HCT116 (cell line): ENCODE results near the gene VCAN. TPM values are rescaled to one million over a fixed set of nuclear protein-coding genes. Genes with fewer than 3 reads are reported as not detected.

Experiments
- ATAC-seq: fragments of 200-7000 bp; cut with Tn5 transposase; 2 replicates; pipeline ENCODE4 v1.9.1; 2020; ENCODE audit warnings: mild to moderate bottlenecking, moderate library complexity
- BruUV-seq: library from RNA; stranded (reverse); fragments of 400-500 nt; replicated peaks from 2 replicates; lab custom pipeline; 2021; lab: Mats Ljungman, UMichigan
- CTCF ChIA-PET: fragments of 300-600 bp; sonication (Branson Sonifier 250); formaldehyde crosslinking; loops from one replicate; lab custom pipeline; 2021; ENCODE audit warnings: antibody characterized with exemption; lab: Charles Lee
- POLR2A ChIA-PET: fragments of 300-600, 350-600 bp; sonication (Branson Sonifier 250); formaldehyde crosslinking; loops from one replicate; lab custom pipeline; 2021; ENCODE audit warnings: antibody characterized with exemption; lab: Charles Lee
- RAD21 ChIA-PET, 2 experiments: fragments of 300-600 bp; sonication (Branson Sonifier 250); formaldehyde crosslinking; loops; one replicate each; lab custom pipeline; 2023; ENCODE audit warnings: low total read pairs in 2 of 2; ENCODE audit not compliant: uncharacterized antibody in 2 of 2, unreplicated experiment in 2 of 2, low non-redundant PET in 1 of 2; lab: Charles Lee
- DNase-seq: peaks from one replicate; pipeline ENCODE4 v3.0.0-alpha.2; 2010; ENCODE audit warnings: low read depth, low spot score
- H2AFZ ChIP-seq: fragments of 200-600 bp; shearing (Covaris generic), sonication (generic); 2 replicates; pipeline ENCODE4 v1.6.1; 2017; ENCODE audit warnings: low read depth, mixed run types, mixed read lengths, antibody characterized with exemption, low read length; ENCODE audit not compliant: poor library complexity, severe bottlenecking
- H3K27ac ChIP-seq: 2 replicates; pipeline ENCODE4 v1.5.1; 2012; ENCODE audit warnings: low read depth, low read length
- H3K27me3 ChIP-seq: fragments of 200-600 bp; sonication (generic); 2 replicates; pipeline ENCODE4 v1.6.1; 2016; ENCODE audit warnings: mixed run types, low read length, mixed read lengths; ENCODE audit not compliant: insufficient read depth
- H3K36me3 ChIP-seq, 2 experiments: fragments of 200-500 bp in 1 of 2; fragments of 200-600 bp in 1 of 2; sonication (Bioruptor generic) in 1 of 2; sonication (generic) in 1 of 2; 2 replicates each; pipeline versions ENCODE4 v1.5.1 to v1.6.1; 2014 to 2016; ENCODE audit warnings: low read length in 2 of 2, inconsistent platforms in 1 of 2, mixed read lengths in 1 of 2, mixed run types in 1 of 2; ENCODE audit not compliant: insufficient read depth in 2 of 2, control insufficient read depth in 1 of 2
- H3K4me1 ChIP-seq, 2 experiments: fragments of 200-600 bp in 1 of 2; sonication (generic) in 1 of 2; 2 replicates each; pipeline versions ENCODE4 v1.5.1 to v1.6.1; 2012 to 2017; ENCODE audit warnings: low read length in 2 of 2, inconsistent platforms in 1 of 2, mild to moderate bottlenecking in 1 of 2, mixed read lengths in 1 of 2, mixed run types in 1 of 2, moderate library complexity in 1 of 2; ENCODE audit not compliant: insufficient read depth in 2 of 2, control insufficient read depth in 1 of 2
- H3K4me2 ChIP-seq: fragments of 200-600 bp; sonication (generic); 2 replicates; pipeline ENCODE4 v1.6.1; 2017; ENCODE audit warnings: mixed run types, low read length, mixed read lengths
- H3K4me3 ChIP-seq, 2 experiments: fragments of 200-600 bp in 1 of 2; sonication (generic) in 1 of 2; replicated peaks in 1 of 2; 2 replicates each; pipeline ENCODE4 v1.5.1; 2011 to 2016; ENCODE audit warnings: low read length in 2 of 2, control low read depth in 1 of 2, low read depth in 1 of 2, mild to moderate bottlenecking in 1 of 2, mixed read lengths in 1 of 2, mixed run types in 1 of 2
- H3K79me2 ChIP-seq: fragments of 200-600 bp; sonication (generic); 2 replicates; pipeline ENCODE4 v1.6.1; 2017; ENCODE audit warnings: mild to moderate bottlenecking, mixed run types, low read length, moderate library complexity, mixed read lengths; ENCODE audit not compliant: insufficient read depth
- H3K9ac ChIP-seq: fragments of 200-600 bp; sonication (generic); 2 replicates; pipeline ENCODE4 v1.6.1; 2016; ENCODE audit warnings: low read length, mixed read lengths
- H3K9me2 ChIP-seq: fragments of 200-600 bp; sonication (generic), shearing (Covaris generic); 2 replicates; pipeline ENCODE4 v1.6.1; 2017; ENCODE audit warnings: mixed run types, mild to moderate bottlenecking, moderate library complexity; ENCODE audit not compliant: insufficient read depth
- H3K9me3 ChIP-seq, 2 experiments: fragments of 200-500 bp in 1 of 2; fragments of 200-600 bp in 1 of 2; sonication (Bioruptor generic) in 1 of 2; sonication (generic) in 1 of 2; 2 replicates each; pipeline ENCODE4 v1.6.1; 2014 to 2017; ENCODE audit warnings: low read length in 2 of 2, mixed read lengths in 2 of 2, inconsistent platforms in 1 of 2, low read depth in 1 of 2, mild to moderate bottlenecking in 1 of 2, mixed run types in 1 of 2, moderate library complexity in 1 of 2; ENCODE audit not compliant: control insufficient read depth in 1 of 2, insufficient read depth in 1 of 2
- H4K20me1 ChIP-seq: fragments of 200-600 bp; sonication (generic), shearing (Covaris generic); 2 replicates; pipeline ENCODE4 v1.6.1; 2017; ENCODE audit warnings: mixed run types, mild to moderate bottlenecking, moderate library complexity; ENCODE audit not compliant: insufficient read depth
- CEBPB ChIP-seq: IDR thresholded peaks from 2 replicates; pipeline ENCODE4 v1.6.1; 2012; ENCODE audit warnings: low read depth
- CTCF ChIP-seq, 3 experiments: fragments of 200-600 bp in 1 of 3; sonication (generic) in 1 of 3; IDR thresholded peaks in 2 of 3; conservative IDR thresholded peaks in 1 of 3; 2 replicates each; pipeline ENCODE4 v1.5.1; 2012 to 2017; ENCODE audit warnings: low read depth in 2 of 3, low read length in 2 of 3, antibody characterized with exemption in 1 of 3, borderline replicate concordance in 1 of 3, control low read depth in 1 of 3, mild to moderate bottlenecking in 1 of 3, mixed read lengths in 1 of 3, mixed run types in 1 of 3, moderate library complexity in 1 of 3; ENCODE audit not compliant: insufficient read depth in 1 of 3
- ELF1 ChIP-seq: IDR thresholded peaks from 2 replicates; pipeline ENCODE4 v1.6.1; 2012; ENCODE audit warnings: low read depth, borderline replicate concordance
- EZH2 ChIP-seq: fragments of 200-600 bp; sonication (generic); IDR thresholded peaks from 2 replicates; pipeline ENCODE4 v1.6.1; 2017; ENCODE audit warnings: antibody characterized with exemption, mixed run types
- EZH2phosphoT487 ChIP-seq: fragments of 200-600 bp; IDR thresholded peaks from 2 replicates; pipeline ENCODE4 v1.6.1; 2018; ENCODE audit warnings: antibody characterized with exemption, borderline replicate concordance
- FOSL1 ChIP-seq: IDR thresholded peaks from 2 replicates; pipeline ENCODE4 v1.6.1; 2012; ENCODE audit warnings: low read depth
- MAX ChIP-seq: IDR thresholded peaks from 2 replicates; pipeline ENCODE4 v1.6.1; 2012
- POLR2AphosphoS5 ChIP-seq: IDR thresholded peaks from 2 replicates; pipeline ENCODE4 v1.6.1; 2011; ENCODE audit warnings: mild to moderate bottlenecking, low read depth, low read length, moderate library complexity
- RAD21 ChIP-seq: IDR thresholded peaks from 2 replicates; pipeline ENCODE4 v1.6.1; 2012; ENCODE audit warnings: low read depth, mild to moderate bottlenecking
- REST ChIP-seq: IDR thresholded peaks from 2 replicates; pipeline ENCODE4 v1.6.1; 2012; ENCODE audit warnings: low read depth
- SIN3A ChIP-seq: IDR thresholded peaks from 2 replicates; pipeline ENCODE4 v1.6.1; 2012; ENCODE audit warnings: low read depth
- SP1 ChIP-seq: IDR thresholded peaks from 2 replicates; pipeline ENCODE4 v1.6.1; 2012; ENCODE audit warnings: low read depth
- SRF ChIP-seq: IDR thresholded peaks from 2 replicates; pipeline ENCODE4 v1.6.1; 2012; ENCODE audit warnings: low read depth
- YY1 ChIP-seq: IDR thresholded peaks from 2 replicates; pipeline ENCODE4 v1.6.1; 2011; ENCODE audit warnings: low read length, low read depth, moderate library complexity, mild to moderate bottlenecking; ENCODE audit not compliant: insufficient replicate concordance; ENCODE audit errors: extremely low read depth
- ZBTB33 ChIP-seq: IDR thresholded peaks from 2 replicates; pipeline ENCODE4 v1.6.1; 2011; ENCODE audit warnings: mild to moderate bottlenecking, low read length, moderate library complexity; ENCODE audit not compliant: insufficient replicate concordance; ENCODE audit errors: extremely low read depth
- ZFX ChIP-seq: fragments of 450-650 bp; IDR thresholded peaks from 2 replicates; pipeline ENCODE4 v1.6.1; 2017
- ZNF274 ChIP-seq: fragments of 200-500 bp; sonication (Bioruptor generic); IDR thresholded peaks from 2 replicates; pipeline ENCODE4 v1.6.1; 2014; ENCODE audit warnings: mild to moderate bottlenecking, low read depth, low read length, inconsistent platforms
- intact Hi-C: fragments of 100-400 bp; cut with micrococcal nuclease; formaldehyde crosslinking; loops from 2 replicates; pipeline ENCODE4 v1.10.0; 2022
- total RNA-seq: library from RNA; stranded (reverse); gene quantifications from one replicate; pipeline ENCODE4 v1.2.1, GENCODE V29; 2021; ENCODE audit not compliant: unreplicated experiment

VCAN gene
- total RNA-seq, 1 experiment from 2014 or later: 49.9 TPM

- Histone ChIP-seq H4K20me1 (no peaks in the 10 kb centered on the region), H3K4me3 (no peak overlapping the region), H2AFZ (no peak overlapping the region), H3K4me1 (peaks cover 0 to 8% of the 10 kb centered on the region in 2 experiments; a peak in 2 of 4 replicates), H3K27ac (no peak overlapping the region), H3K9ac (no peak overlapping the region)
- BruUV-seq: no TSS peak
- POLR2A ChIA-PET: no interaction called here
- intact Hi-C loops: no loop called here
- CTCF ChIA-PET: no interaction called here
- no peak for DNase-seq
- TF ChIP-seq CTCF (IDR thresholded peaks at IDR 0.05 in 2 of 3, conservative IDR thresholded peaks at IDR 0.05 in 1 of 3; ENCODE audit: borderline replicate concordance in 1 of 3, insufficient read depth in 1 of 3, low read depth in 2 of 3, low read length in 2 of 3) (no peak), POLR2AphosphoS5 (no peak), YY1 (no peak), ZNF274 (no peak), MAX (no peak), SRF (no peak), SIN3A (no peak), EZH2phosphoT487 (no peak), SP1 (no peak), FOSL1 (no peak), CEBPB (no peak), ZBTB33 (no peak), ZFX (no peak), EZH2 (no peak), RAD21 (no peak), REST (no peak), ELF1 (no peak)
- TF ChIP-seq, all 23 proteins: peak for 0
- Histone ChIP-seq H3K36me3 (no peaks in the 10 kb centered on the region), H3K4me2 (no peak overlapping the region), H3K9me2 (no peaks in the 10 kb centered on the region), H3K9me3 (peaks cover 0 to 6% of the 10 kb centered on the region in 2 experiments; a peak in 1 of 4 replicates), H3K27me3 (no peaks in the 10 kb centered on the region), H3K79me2 (no peaks in the 10 kb centered on the region)
- RAD21 ChIA-PET: no interaction called here
- no peak for ATAC-seq
These were observed 19.6 kb upstream of the VCAN start for GRCh38 chr5:83451955-83452354.
